Nephron progenitor cell (in vitro differentiated cells): ENCODE data around the gene SLC41A3.
A peak's percentile ranks its signal among the peaks of the same experiment; 100 is the strongest.

Source experiments
- DNase-seq: peaks from one replicate; pipeline ENCODE4 v3.0.0; 2021
- H3K27ac Mint-ChIP-seq: 2 replicates; pipeline ENCODE4 v1.8.0; 2021; ENCODE audit warnings: mild to moderate bottlenecking, moderate library complexity, mixed read lengths
- H3K27me3 Mint-ChIP-seq: 2 replicates; pipeline ENCODE4 v1.8.0; 2021; ENCODE audit warnings: mild to moderate bottlenecking, low read depth, mixed read lengths; ENCODE audit not compliant: poor library complexity
- H3K36me3 Mint-ChIP-seq: 2 replicates; pipeline ENCODE4 v1.8.0; 2021; ENCODE audit warnings: low read depth, mixed read lengths
- H3K4me1 Mint-ChIP-seq: 2 replicates; pipeline ENCODE4 v1.8.0; 2021; ENCODE audit warnings: mixed read lengths
- H3K4me3 Mint-ChIP-seq: 2 replicates; pipeline ENCODE4 v1.8.0; 2021; ENCODE audit warnings: mild to moderate bottlenecking, moderate library complexity, mixed read lengths
- H3K9me3 Mint-ChIP-seq: 2 replicates; pipeline ENCODE4 v1.8.0; 2021; ENCODE audit warnings: mild to moderate bottlenecking, moderate library complexity, mixed read lengths
- CTCF ChIP-seq: fragments of 200-600 bp; sonication (generic); IDR thresholded peaks from 2 replicates; pipeline ENCODE4 v1.5.0; 2021; ENCODE audit warnings: antibody characterized with exemption

SLC41A3 gene

GRCh38 chr3:126036056-126036549 is 47.8 kb downstream of the SLC41A3 start:
- no peak for TF ChIP-seq CTCF
- no peaks in the 10 kb centered on the region for H3K27me3 Mint-ChIP-seq
- peaks cover 17% of the 10 kb centered on the region for H3K9me3 Mint-ChIP-seq
- no peak for DNase-seq
- peaks cover 13% of the 10 kb centered on the region for H3K4me1 Mint-ChIP-seq
- peaks cover 62% of the 10 kb centered on the region for H3K36me3 Mint-ChIP-seq
- no peak overlapping the region for H3K4me3 Mint-ChIP-seq
- no peak overlapping the region for H3K27ac Mint-ChIP-seq

DNA sequence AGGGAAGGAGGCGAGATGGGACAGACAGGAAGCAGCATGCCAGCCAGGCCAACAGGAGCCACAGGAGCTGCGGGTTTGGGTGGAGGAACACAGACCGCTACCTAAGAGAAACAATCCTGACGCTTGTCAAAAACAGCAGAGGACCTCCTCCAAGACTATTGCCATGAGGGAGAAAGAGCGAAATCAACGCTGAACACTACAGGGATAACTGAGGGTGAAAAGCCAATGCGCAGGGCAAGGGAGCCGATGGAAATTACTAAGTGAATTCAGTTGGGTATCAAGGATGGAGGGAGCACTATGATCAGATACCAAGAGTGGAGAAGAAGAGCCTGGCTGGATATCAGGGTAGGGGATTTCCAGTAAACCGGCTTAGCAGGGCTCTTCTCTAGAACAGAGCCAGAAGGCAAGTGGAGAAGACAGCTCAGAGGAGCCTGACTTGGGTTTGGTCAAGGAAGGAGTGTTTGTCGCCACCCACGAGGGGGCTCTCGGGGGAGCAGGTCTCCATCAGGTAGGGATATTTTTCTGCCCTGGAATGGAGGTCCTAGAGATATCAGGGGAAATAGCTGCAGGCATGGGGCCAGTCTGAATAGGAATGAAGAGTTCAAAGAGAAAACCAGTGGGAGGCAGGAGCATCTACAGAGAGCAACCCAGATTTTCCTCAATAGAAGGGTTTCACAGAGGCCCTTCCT is 48.4 kb downstream of the SLC41A3 start:
- DNase-seq: no peak
- Mint-ChIP-seq H3K27me3 (no peaks in the 10 kb centered on the region), H3K36me3 (peaks cover 58% of the 10 kb centered on the region), H3K27ac (no peak overlapping the region), H3K4me1 (peaks cover 13% of the 10 kb centered on the region), H3K9me3 (peaks cover 17% of the 10 kb centered on the region), H3K4me3 (no peak overlapping the region)
- TF ChIP-seq CTCF: no peak

- Mint-ChIP-seq H3K27ac (no peak overlapping the region), H3K4me1 (peaks cover 13% of the 10 kb centered on the region), H3K9me3 (peaks cover 17% of the 10 kb centered on the region), H3K27me3 (no peaks in the 10 kb centered on the region), H3K4me3 (no peak overlapping the region), H3K36me3 (peaks cover 54% of the 10 kb centered on the region)
- no peak for TF ChIP-seq CTCF
- DNase-seq: no peak
These were observed 49.2 kb downstream of the SLC41A3 start for GRCh38 chr3:126034481-126035361.

GRCh38 chr3:126033765-126034164 is 50.2 kb downstream of the SLC41A3 start:
- Mint-ChIP-seq H3K4me3 (no peak overlapping the region), H3K36me3 (peaks cover 54% of the 10 kb centered on the region), H3K27me3 (no peaks in the 10 kb centered on the region), H3K4me1 (peaks cover 13% of the 10 kb centered on the region), H3K9me3 (peaks cover 22% of the 10 kb centered on the region), H3K27ac (no peak overlapping the region)
- DNase-seq: no peak
- TF ChIP-seq CTCF: no peak

GRCh38 chr3:126033051-126033745 is 50.7 kb downstream of the SLC41A3 start:
- Mint-ChIP-seq H3K27ac (peak overlapping the region; percentile 40), H3K4me1 (peaks cover 13% of the 10 kb centered on the region), H3K4me3 (no peak overlapping the region), H3K27me3 (no peaks in the 10 kb centered on the region), H3K36me3 (peaks cover 54% of the 10 kb centered on the region), H3K9me3 (peaks cover 23% of the 10 kb centered on the region)
- no peak for TF ChIP-seq CTCF
- DNase-seq: no peak
